PC-9 (cell line): ENCODE results near the gene RORC. TPM values are rescaled to one million over a fixed set of nuclear protein-coding genes. Genes with fewer than 3 reads are reported as not detected.

Source experiments
- BruUV-seq: library from RNA; stranded (reverse); fragments of 400-500 nt; replicated peaks from 2 replicates; lab custom pipeline; 2021; lab: Mats Ljungman, UMichigan
- CTCF ChIA-PET: fragments of 300-600 bp; sonication (Branson Sonifier 250); formaldehyde crosslinking; loops from one replicate; lab custom pipeline; 2022; ENCODE audit warnings: antibody characterized with exemption; lab: Charles Lee
- POLR2A ChIA-PET: fragments of 300-600 bp; sonication (Branson Sonifier 250); formaldehyde crosslinking; loops from one replicate; lab custom pipeline; 2022; ENCODE audit warnings: antibody characterized with exemption; ENCODE audit not compliant: unreplicated experiment; lab: Charles Lee
- DNase-seq, 2 experiments: peaks; one replicate each; pipeline versions ENCODE4 v3.0.0 to v3.0.0-alpha.2; 2015 to 2022; ENCODE audit warnings: mixed read lengths in 1 of 2
- H2AFZ ChIP-seq: fragments of 200-600 bp; sonication (generic); 2 replicates; pipeline ENCODE4 v1.8.1; 2017; ENCODE audit warnings: antibody characterized with exemption
- H3F3A ChIP-seq: fragments of 200-600 bp; sonication (generic); 2 replicates; pipeline ENCODE4 v1.8.1; 2017; ENCODE audit warnings: antibody characterized with exemption, mild to moderate bottlenecking, low read depth; ENCODE audit not compliant: insufficient read depth
- H3K27ac ChIP-seq: fragments of 200-600 bp; sonication (generic); 2 replicates; pipeline ENCODE4 v1.6.1; 2016; ENCODE audit warnings: mixed run types
- H3K27me3 ChIP-seq: fragments of 200-600 bp; sonication (generic); 2 replicates; pipeline ENCODE4 v1.6.1; 2016; ENCODE audit warnings: low read depth, mixed run types; ENCODE audit not compliant: insufficient read depth
- H3K36me3 ChIP-seq: fragments of 200-600 bp; sonication (generic); 2 replicates; pipeline ENCODE4 v1.6.1; 2016; ENCODE audit warnings: low read depth, mixed run types
- H3K4me1 ChIP-seq: fragments of 200-600 bp; sonication (generic); replicated peaks from 2 replicates; pipeline ENCODE4 v1.6.1; 2016; ENCODE audit warnings: mixed run types; ENCODE audit not compliant: insufficient read depth
- H3K4me2 ChIP-seq: fragments of 200-600 bp; sonication (generic); 2 replicates; pipeline ENCODE4 v1.6.1; 2017; ENCODE audit warnings: mixed run types
- H3K4me3 ChIP-seq: fragments of 200-600 bp; sonication (generic); 2 replicates; pipeline ENCODE4 v1.6.1; 2016; ENCODE audit warnings: mixed run types
- H3K79me2 ChIP-seq: fragments of 200-600 bp; sonication (generic); 2 replicates; pipeline ENCODE4 v1.6.1; 2017; ENCODE audit warnings: low read depth, mixed run types
- H3K9me2 ChIP-seq: fragments of 200-600 bp; sonication (generic); 2 replicates; pipeline ENCODE4 v1.8.1; 2017; ENCODE audit warnings: mild to moderate bottlenecking; ENCODE audit not compliant: insufficient read depth
- H3K9me3 ChIP-seq: fragments of 200-600 bp; sonication (generic); 2 replicates; pipeline ENCODE4 v1.8.1; 2016; ENCODE audit warnings: low read depth; ENCODE audit not compliant: insufficient read depth
- H4K20me1 ChIP-seq: fragments of 200-600 bp; sonication (generic); 2 replicates; pipeline ENCODE4 v1.8.1; 2017; ENCODE audit not compliant: insufficient read depth
- EZH2 ChIP-seq: fragments of 200-600 bp; sonication (generic); IDR thresholded peaks from 2 replicates; pipeline ENCODE4 v1.8.0; 2017; ENCODE audit warnings: antibody characterized with exemption, low read depth
- intact Hi-C: fragments of 100-400 bp; cut with micrococcal nuclease; formaldehyde crosslinking; loops from one replicate; pipeline ENCODE4 v1.10.0; 2022; ENCODE audit not compliant: unreplicated experiment
- total RNA-seq: library from RNA; stranded (reverse); gene quantifications from 2 replicates; pipeline ENCODE4 v1.2.3, GENCODE V29; 2021
- TF ChIP-seq, protein P1 (sequence below): fragments of 200-600 bp; sonication (generic); conservative IDR thresholded peaks from 2 replicates; pipeline ENCODE4 v1.6.1; 2017; ENCODE audit warnings: mixed run types, antibody characterized with exemption, mild to moderate bottlenecking, moderate library complexity

The RORC gene
- total RNA-seq, 1 experiment from 2014 or later, result 0.35 TPM

DNA sequence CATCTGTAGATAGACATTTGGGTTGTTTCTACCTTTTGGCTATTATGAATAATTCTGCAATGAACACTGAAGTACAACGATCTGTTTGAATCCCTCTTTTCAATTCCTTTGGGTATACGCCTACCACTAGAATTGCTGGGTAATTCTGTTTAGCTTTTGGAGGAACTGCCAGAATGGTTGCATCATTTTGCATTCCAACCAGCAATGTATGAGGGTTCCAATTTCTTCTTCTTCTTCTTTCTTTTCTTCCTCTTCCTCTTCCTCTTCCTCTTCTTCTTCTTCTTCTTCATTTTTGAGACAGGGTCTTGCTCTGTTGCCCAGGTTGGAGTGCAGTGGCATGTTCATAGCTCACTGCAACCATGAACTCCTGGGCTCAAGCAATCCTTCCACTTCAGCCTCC lies 35.7 kb upstream of the RORC start:
- BruUV-seq, result no TSS peak
- H3K79me2 ChIP-seq, result no peaks in the 10 kb centered on the region
- H3K4me1 ChIP-seq, result peaks cover 8% of the 10 kb centered on the region
- H3K27ac ChIP-seq, result no peak overlapping the region
- no peak overlapping the region for H3K4me3 ChIP-seq
- H3K36me3 ChIP-seq, result no peaks in the 10 kb centered on the region
- TF ChIP-seq EZH2, result no peak
- TF ChIP-seq, protein P1, sequence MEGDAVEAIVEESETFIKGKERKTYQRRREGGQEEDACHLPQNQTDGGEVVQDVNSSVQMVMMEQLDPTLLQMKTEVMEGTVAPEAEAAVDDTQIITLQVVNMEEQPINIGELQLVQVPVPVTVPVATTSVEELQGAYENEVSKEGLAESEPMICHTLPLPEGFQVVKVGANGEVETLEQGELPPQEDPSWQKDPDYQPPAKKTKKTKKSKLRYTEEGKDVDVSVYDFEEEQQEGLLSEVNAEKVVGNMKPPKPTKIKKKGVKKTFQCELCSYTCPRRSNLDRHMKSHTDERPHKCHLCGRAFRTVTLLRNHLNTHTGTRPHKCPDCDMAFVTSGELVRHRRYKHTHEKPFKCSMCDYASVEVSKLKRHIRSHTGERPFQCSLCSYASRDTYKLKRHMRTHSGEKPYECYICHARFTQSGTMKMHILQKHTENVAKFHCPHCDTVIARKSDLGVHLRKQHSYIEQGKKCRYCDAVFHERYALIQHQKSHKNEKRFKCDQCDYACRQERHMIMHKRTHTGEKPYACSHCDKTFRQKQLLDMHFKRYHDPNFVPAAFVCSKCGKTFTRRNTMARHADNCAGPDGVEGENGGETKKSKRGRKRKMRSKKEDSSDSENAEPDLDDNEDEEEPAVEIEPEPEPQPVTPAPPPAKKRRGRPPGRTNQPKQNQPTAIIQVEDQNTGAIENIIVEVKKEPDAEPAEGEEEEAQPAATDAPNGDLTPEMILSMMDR, result no peak
- intact Hi-C loops, result no loop called here
- ChIA-PET CTCF (no interaction called here), POLR2A (no interaction called here)
- H3F3A ChIP-seq, result peaks cover 18% of the 10 kb centered on the region; the same call in 1 of the 2 replicates
- no peak overlapping the region for H2AFZ ChIP-seq
- H3K27me3 ChIP-seq, result no peaks in the 10 kb centered on the region
- H3K9me2 ChIP-seq, result no peaks in the 10 kb centered on the region
- no peak overlapping the region for H3K4me2 ChIP-seq
- H3K9me3 ChIP-seq, result no peaks in the 10 kb centered on the region
- H4K20me1 ChIP-seq, result no peaks in the 10 kb centered on the region
- DNase-seq, result no peak

DNA sequence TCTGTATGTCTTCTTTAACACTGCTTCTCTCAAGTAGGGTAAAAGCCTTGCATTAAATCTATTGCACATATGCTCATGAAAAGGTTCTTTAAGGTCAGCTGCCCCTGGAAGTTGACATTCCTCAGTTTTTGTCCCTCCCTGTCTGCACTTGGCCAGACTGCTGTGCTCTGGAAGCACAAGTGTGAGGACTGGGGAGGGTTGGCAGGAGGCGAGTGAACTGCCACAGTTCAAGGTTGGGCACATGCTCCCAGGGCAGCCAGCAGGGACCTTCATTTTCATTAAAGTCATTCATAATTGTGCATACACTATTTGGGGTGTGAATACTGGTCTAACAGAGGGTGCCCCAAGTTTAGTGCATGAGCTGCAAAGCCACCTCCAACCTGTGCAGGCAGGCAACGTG lies 32.8 kb upstream of the RORC start:
- Histone ChIP-seq H4K20me1 (no peaks in the 10 kb centered on the region), H3K27me3 (no peaks in the 10 kb centered on the region), H3K4me2 (no peak overlapping the region), H3K4me3 (no peak overlapping the region), H3K36me3 (no peaks in the 10 kb centered on the region), H3K27ac (no peak overlapping the region), H3K9me2 (no peaks in the 10 kb centered on the region), H3K4me1 (peaks cover 15% of the 10 kb centered on the region), H3K79me2 (no peaks in the 10 kb centered on the region), H3K9me3 (no peaks in the 10 kb centered on the region), H2AFZ (no peak overlapping the region), H3F3A (peaks cover 12% of the 10 kb centered on the region; the same call in 1 of the 2 replicates)
- no peak for TF ChIP-seq EZH2
- TF ChIP-seq, protein P1, result no peak
- POLR2A ChIA-PET, result no interaction called here
- DNase-seq, result no peak
- CTCF ChIA-PET, result no interaction called here
- intact Hi-C loops, result no loop called here
- BruUV-seq, result no TSS peak

DNA sequence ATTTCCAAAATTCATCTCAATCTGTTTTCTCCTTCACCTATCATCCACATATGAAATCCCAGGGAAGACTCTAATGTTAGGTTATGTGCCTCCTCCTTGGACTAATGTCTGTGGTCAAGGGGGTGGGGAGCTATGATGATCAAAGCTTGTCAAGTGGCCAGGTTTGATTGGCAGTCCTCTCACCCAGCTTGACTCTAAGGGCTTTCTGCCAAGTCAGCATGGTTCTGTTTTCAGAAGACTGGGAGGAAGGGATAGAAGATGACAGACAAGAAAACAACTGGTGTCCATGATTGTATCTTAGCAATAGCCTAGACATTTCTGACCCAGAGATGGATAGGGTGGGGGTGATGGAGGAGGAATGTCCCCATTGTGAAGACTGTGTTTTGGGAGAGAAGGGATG lies 31.0 kb upstream of the RORC start:
- no peaks in the 10 kb centered on the region for H3K36me3 ChIP-seq
- no peak overlapping the region for H3K27ac ChIP-seq
- H3K4me1 ChIP-seq, result peaks cover 9% of the 10 kb centered on the region; the same call in 1 of the 2 replicates
- H4K20me1 ChIP-seq, result no peaks in the 10 kb centered on the region
- no peaks in the 10 kb centered on the region for H3K79me2 ChIP-seq
- TF ChIP-seq, protein P1, result no peak
- TF ChIP-seq EZH2, result no peak
- H3F3A ChIP-seq, result peaks cover 1% of the 10 kb centered on the region; the same call in 1 of the 2 replicates
- intact Hi-C loops, result no loop called here
- H3K27me3 ChIP-seq, result no peaks in the 10 kb centered on the region
- no peak overlapping the region for H3K4me3 ChIP-seq
- POLR2A ChIA-PET, result no interaction called here
- CTCF ChIA-PET, result no interaction called here
- no peak for DNase-seq
- no TSS peak for BruUV-seq
- H3K9me3 ChIP-seq, result no peaks in the 10 kb centered on the region
- H2AFZ ChIP-seq, result no peak overlapping the region
- H3K9me2 ChIP-seq, result no peaks in the 10 kb centered on the region
- no peak overlapping the region for H3K4me2 ChIP-seq
